HepG2 (cell line): Measurements from ENCODE around the gene NKX1-2. TPM values are rescaled to one million over a fixed set of nuclear protein-coding genes. Genes with fewer than 3 reads are reported as not detected.

Source experiments
- CC2D1A ChIP-seq: sonication (generic); formaldehyde crosslinking; IDR thresholded peaks from 2 replicates; pipeline ENCODE4 v1.8.1; 2023; ENCODE audit warnings: mild to moderate bottlenecking, missing genetic modification reagents
- DMAP1 ChIP-seq: IDR thresholded peaks from 2 replicates; pipeline ENCODE4 v1.6.1; 2016
- FOXO1 ChIP-seq: sonication (generic); formaldehyde crosslinking; IDR thresholded peaks from 2 replicates; pipeline ENCODE4 v1.4.0; 2020; ENCODE audit warnings: missing genetic modification reagents
- GLI4 ChIP-seq: sonication (generic); formaldehyde crosslinking; IDR thresholded peaks from 2 replicates; pipeline ENCODE4 v1.5.1; 2020; ENCODE audit warnings: missing genetic modification reagents, mild to moderate bottlenecking, moderate library complexity, borderline replicate concordance
- KLF12 ChIP-seq: sonication (generic); formaldehyde crosslinking; IDR thresholded peaks from 2 replicates; pipeline ENCODE4 v1.4.0; 2020; ENCODE audit warnings: missing genetic modification reagents, borderline replicate concordance
- NFE2L1 ChIP-seq: sonication (generic); formaldehyde crosslinking; IDR thresholded peaks from 2 replicates; pipeline ENCODE4 v1.4.0; 2020; ENCODE audit warnings: missing genetic modification reagents, mild to moderate bottlenecking, borderline replicate concordance
- NKX3-1 ChIP-seq: sonication (generic); formaldehyde crosslinking; IDR thresholded peaks from 2 replicates; pipeline ENCODE4 v1.5.0; 2020; ENCODE audit warnings: missing genetic modification reagents
- RFXANK ChIP-seq: IDR thresholded peaks from 2 replicates; pipeline ENCODE4 v1.6.1; 2016
- ZNF160 ChIP-seq: sonication (generic); formaldehyde crosslinking; IDR thresholded peaks from 2 replicates; pipeline ENCODE4 v1.8.0; 2022; ENCODE audit warnings: mild to moderate bottlenecking, inconsistent platforms, missing genetic modification reagents
- ZNF17 ChIP-seq: sonication (generic); formaldehyde crosslinking; IDR thresholded peaks from 2 replicates; pipeline ENCODE4 v1.5.0; 2020; ENCODE audit warnings: mild to moderate bottlenecking, missing genetic modification reagents
- ZNF230 ChIP-seq: sonication (generic); formaldehyde crosslinking; IDR thresholded peaks from 2 replicates; pipeline ENCODE4 v1.4.0; 2020; ENCODE audit warnings: mild to moderate bottlenecking, missing genetic modification reagents
- ZNF510 ChIP-seq: sonication (generic); formaldehyde crosslinking; IDR thresholded peaks from 2 replicates; pipeline ENCODE4 v1.4.0; 2020; ENCODE audit warnings: low read depth, mild to moderate bottlenecking, missing genetic modification reagents
- ZNF530 ChIP-seq: sonication (generic); formaldehyde crosslinking; IDR thresholded peaks from 2 replicates; pipeline ENCODE4 v1.5.0; 2020; ENCODE audit warnings: low read depth, mild to moderate bottlenecking, missing genetic modification reagents
- polyA plus RNA-seq, 8 experiments: library from polyadenylated mRNA; depleted of rRNA in 3 of 8; stranded (reverse) in 7 of 8; unstranded in 1 of 8; fragments of >200 nt; fragmentation: Illumina TruSeq in 4 of 8; extraction: Trizol in 4 of 8; gene quantifications; 2 replicates each; pipeline versions ENCODE4 v1.2.1 to v1.2.3, GENCODE V29; 2011 to 2016; ENCODE audit warnings: low read depth in 4 of 8, missing spikeins in 1 of 8, mixed read lengths in 1 of 8; ENCODE audit not compliant: insufficient read depth in 1 of 8
- total RNA-seq, 5 experiments: library from RNA; depleted of rRNA; stranded (reverse); fragments of >200 nt; fragmentation: Illumina TruSeq; extraction: Trizol; gene quantifications; 2 replicates each; pipeline ENCODE4 v1.2.3, GENCODE V29; 2016; ENCODE audit warnings: low read depth in 1 of 5
- TF ChIP-seq, protein P1 (sequence below): sonication (generic); formaldehyde crosslinking; IDR thresholded peaks from 2 replicates; pipeline ENCODE4 v1.4.0; 2020; ENCODE audit warnings: mild to moderate bottlenecking, missing genetic modification reagents
- TF ChIP-seq, protein P2 (sequence below): IDR thresholded peaks from 2 replicates; pipeline ENCODE4 v1.6.1; 2016; ENCODE audit warnings: missing biosample characterization, missing genetic modification reagents, low read depth
- TF ChIP-seq, protein P3 (sequence below): sonication (generic); formaldehyde crosslinking; IDR thresholded peaks from 2 replicates; pipeline ENCODE4 v1.5.1; 2020; ENCODE audit warnings: mild to moderate bottlenecking, missing genetic modification reagents, moderate library complexity
- TF ChIP-seq, protein P4 (sequence below): sonication (generic); formaldehyde crosslinking; IDR thresholded peaks from 2 replicates; pipeline ENCODE4 v1.4.0; 2020; ENCODE audit warnings: missing genetic modification reagents, mild to moderate bottlenecking, borderline replicate concordance
- TF ChIP-seq, protein P5 (sequence below): IDR thresholded peaks from 2 replicates; pipeline ENCODE4 v1.6.1; 2016

NKX1-2 gene
- total and polyA plus RNA-seq, 2 of the 13 experiments (the other 11 are each of a cell fraction or from before 2014, with no cell fraction given): not detected

DNA sequence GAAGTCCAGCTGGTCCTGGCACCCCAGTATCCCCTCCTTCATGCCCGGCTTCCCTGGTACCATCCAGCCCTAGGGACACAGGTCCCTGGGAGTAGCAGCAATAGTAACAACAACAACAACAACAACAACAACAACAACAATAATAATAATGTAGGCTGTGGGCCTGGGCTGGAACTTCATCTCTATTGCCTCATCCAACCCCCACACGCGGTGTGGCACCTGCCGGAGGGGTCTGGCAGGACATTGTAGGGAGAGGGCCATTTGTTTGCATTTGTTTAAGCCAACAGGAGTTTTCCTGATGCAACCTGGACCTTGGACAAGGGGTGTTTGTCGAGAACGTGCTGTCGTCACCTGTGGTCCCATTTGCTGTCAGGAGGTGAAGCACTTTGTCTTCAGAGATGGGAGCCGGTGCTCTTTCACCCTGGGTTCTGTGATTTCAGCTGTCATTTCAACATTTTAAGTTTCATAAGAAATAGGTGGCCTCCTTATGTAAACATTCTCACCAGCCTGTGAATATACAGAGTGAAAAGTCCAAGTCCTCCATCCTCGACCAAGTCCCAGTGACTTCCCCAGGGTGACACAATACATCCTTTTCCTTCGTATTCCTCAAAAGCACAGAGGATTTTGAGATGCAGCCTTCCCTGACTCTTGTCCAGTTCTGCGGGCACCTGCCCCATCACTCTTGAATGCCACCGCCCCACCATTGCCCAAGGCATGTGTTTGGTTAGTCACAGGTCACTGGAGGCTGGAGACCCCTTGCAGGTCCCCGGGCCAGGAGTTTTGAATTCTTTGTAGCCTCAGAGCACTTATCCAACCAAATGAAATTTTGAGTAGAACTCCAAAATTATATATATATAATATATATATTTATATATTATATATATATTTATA lies 21.0 kb upstream of the NKX1-2 start (continued):
- TF ChIP-seq ZNF17: no peak
- peak; percentile 93 for TF ChIP-seq FOXO1 (CRISPR knock-in tag)
- TF ChIP-seq KLF12: 0 out of 2 replicates have a peak, but pooled peaks have one; percentile 36
- peak; percentile 75 for TF ChIP-seq DMAP1 (CRISPR knock-in tag)
- TF ChIP-seq, protein P1, sequence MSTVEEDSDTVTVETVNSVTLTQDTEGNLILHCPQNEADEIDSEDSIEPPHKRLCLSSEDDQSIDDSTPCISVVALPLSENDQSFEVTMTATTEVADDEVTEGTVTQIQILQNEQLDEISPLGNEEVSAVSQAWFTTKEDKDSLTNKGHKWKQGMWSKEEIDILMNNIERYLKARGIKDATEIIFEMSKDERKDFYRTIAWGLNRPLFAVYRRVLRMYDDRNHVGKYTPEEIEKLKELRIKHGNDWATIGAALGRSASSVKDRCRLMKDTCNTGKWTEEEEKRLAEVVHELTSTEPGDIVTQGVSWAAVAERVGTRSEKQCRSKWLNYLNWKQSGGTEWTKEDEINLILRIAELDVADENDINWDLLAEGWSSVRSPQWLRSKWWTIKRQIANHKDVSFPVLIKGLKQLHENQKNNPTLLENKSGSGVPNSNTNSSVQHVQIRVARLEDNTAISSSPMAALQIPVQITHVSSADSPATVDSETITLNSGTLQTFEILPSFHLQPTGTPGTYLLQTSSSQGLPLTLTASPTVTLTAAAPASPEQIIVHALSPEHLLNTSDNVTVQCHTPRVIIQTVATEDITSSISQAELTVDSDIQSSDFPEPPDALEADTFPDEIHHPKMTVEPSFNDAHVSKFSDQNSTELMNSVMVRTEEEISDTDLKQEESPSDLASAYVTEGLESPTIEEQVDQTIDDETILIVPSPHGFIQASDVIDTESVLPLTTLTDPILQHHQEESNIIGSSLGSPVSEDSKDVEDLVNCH (CRISPR knock-in tag): no peak
- TF ChIP-seq, protein P2, sequence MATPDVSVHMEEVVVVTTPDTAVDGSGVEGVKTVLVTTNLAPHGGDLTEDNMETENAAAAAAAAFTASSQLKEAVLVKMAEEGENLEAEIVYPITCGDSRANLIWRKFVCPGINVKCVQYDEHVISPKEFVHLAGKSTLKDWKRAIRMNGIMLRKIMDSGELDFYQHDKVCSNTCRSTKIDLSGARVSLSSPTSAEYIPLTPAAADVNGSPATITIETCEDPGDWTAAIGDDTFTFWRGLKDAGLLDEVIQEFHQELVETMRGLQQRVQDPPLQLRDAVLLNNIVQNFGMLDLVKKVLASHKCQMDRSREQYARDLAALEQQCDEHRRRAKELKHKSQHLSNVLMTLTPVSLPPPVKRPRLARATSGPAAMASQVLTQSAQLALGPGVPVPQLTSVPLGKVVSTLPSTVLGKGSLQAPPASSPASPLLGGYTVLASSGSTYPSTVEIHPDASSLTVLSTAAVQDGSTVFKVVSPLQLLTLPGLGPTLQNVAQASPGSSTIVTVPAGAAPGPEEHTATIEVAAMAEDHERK (CRISPR knock-in tag): no peak
- no peak for TF ChIP-seq RFXANK
- TF ChIP-seq ZNF530 (CRISPR knock-in tag): no peak
- TF ChIP-seq ZNF510 (CRISPR knock-in tag): no peak
- TF ChIP-seq CC2D1A (CRISPR knock-in tag): no peak
- TF ChIP-seq, protein P3, sequence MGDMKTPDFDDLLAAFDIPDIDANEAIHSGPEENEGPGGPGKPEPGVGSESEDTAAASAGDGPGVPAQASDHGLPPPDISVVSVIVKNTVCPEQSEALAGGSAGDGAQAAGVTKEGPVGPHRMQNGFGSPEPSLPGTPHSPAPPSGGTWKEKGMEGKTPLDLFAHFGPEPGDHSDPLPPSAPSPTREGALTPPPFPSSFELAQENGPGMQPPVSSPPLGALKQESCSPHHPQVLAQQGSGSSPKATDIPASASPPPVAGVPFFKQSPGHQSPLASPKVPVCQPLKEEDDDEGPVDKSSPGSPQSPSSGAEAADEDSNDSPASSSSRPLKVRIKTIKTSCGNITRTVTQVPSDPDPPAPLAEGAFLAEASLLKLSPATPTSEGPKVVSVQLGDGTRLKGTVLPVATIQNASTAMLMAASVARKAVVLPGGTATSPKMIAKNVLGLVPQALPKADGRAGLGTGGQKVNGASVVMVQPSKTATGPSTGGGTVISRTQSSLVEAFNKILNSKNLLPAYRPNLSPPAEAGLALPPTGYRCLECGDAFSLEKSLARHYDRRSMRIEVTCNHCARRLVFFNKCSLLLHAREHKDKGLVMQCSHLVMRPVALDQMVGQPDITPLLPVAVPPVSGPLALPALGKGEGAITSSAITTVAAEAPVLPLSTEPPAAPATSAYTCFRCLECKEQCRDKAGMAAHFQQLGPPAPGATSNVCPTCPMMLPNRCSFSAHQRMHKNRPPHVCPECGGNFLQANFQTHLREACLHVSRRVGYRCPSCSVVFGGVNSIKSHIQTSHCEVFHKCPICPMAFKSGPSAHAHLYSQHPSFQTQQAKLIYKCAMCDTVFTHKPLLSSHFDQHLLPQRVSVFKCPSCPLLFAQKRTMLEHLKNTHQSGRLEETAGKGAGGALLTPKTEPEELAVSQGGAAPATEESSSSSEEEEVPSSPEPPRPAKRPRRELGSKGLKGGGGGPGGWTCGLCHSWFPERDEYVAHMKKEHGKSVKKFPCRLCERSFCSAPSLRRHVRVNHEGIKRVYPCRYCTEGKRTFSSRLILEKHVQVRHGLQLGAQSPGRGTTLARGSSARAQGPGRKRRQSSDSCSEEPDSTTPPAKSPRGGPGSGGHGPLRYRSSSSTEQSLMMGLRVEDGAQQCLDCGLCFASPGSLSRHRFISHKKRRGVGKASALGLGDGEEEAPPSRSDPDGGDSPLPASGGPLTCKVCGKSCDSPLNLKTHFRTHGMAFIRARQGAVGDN (CRISPR knock-in tag): peak; percentile 63
- TF ChIP-seq, protein P4, sequence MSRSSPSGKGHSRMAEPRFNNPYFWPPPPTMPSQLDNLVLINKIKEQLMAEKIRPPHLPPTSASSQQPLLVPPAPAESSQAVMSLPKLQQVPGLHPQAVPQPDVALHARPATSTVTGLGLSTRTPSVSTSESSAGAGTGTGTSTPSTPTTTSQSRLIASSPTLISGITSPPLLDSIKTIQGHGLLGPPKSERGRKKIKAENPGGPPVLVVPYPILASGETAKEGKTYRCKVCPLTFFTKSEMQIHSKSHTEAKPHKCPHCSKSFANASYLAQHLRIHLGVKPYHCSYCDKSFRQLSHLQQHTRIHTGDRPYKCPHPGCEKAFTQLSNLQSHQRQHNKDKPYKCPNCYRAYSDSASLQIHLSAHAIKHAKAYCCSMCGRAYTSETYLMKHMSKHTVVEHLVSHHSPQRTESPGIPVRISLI (CRISPR knock-in tag): no peak
- no peak for TF ChIP-seq GLI4 (CRISPR knock-in tag)
- TF ChIP-seq, protein P5, sequence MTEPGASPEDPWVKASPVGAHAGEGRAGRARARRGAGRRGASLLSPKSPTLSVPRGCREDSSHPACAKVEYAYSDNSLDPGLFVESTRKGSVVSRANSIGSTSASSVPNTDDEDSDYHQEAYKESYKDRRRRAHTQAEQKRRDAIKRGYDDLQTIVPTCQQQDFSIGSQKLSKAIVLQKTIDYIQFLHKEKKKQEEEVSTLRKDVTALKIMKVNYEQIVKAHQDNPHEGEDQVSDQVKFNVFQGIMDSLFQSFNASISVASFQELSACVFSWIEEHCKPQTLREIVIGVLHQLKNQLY (CRISPR knock-in tag): peak; percentile 88
- TF ChIP-seq NKX3-1 (CRISPR knock-in tag): no peak
- TF ChIP-seq ZNF160 (CRISPR knock-in tag): peak; percentile 49; the same call in 1 of the 2 replicates
- no peak for TF ChIP-seq NFE2L1 (CRISPR knock-in tag)
- no peak for TF ChIP-seq ZNF230 (CRISPR knock-in tag)
